ENCODE results near the gene GBA2. TPM values are rescaled to one million over a fixed set of nuclear protein-coding genes. Genes with fewer than 3 reads are reported as not detected.

Gene GBA2
- total RNA-seq, 2 donors from 2014 or later = 27.0 to 36.0 TPM

GRCh38 chr9:35708146-35708545 lies 40.9 kb downstream of the GBA2 start:
- Mint-ChIP-seq H3K36me3 (ENCODE audit: low read depth) (no peaks in the 10 kb centered on the region), H3K27ac (peak overlapping the region; percentile 26), H3K4me3 (no peak overlapping the region), H3K27me3 (no peaks in the 10 kb centered on the region), H3K4me1 (peaks cover 21% of the 10 kb centered on the region), H3K9me3 (no peaks in the 10 kb centered on the region)
- no peak for ATAC-seq (replicated peaks)

DNA sequence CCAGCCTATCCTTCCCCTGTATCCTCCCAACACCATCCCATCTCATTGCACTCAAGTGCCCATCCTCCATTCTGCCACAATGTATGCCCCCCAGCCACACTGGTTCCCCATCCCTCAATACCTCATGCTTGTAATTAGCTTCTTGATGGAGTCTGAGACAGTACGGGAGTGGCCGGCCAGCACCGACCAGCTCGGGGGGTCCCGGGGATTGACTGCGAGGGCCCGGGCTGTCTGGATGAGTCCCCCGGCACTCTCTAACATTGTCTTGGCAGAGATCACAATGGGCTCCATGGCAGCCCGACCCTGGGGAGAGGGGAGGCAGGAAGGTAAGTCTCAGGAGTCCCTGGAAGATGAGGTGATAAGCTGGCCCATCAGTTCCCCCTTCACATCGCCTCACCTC lies 42.1 kb downstream of the GBA2 start:
- no peak for ATAC-seq (replicated peaks)
- Mint-ChIP-seq H3K27ac (peak overlapping the region; percentile 26), H3K4me1 (peaks cover 19% of the 10 kb centered on the region), H3K9me3 (no peaks in the 10 kb centered on the region), H3K27me3 (no peaks in the 10 kb centered on the region), H3K36me3 (ENCODE audit: low read depth) (no peaks in the 10 kb centered on the region), H3K4me3 (no peak overlapping the region)

- Mint-ChIP-seq H3K36me3 (ENCODE audit: low read depth) (no peaks in the 10 kb centered on the region), H3K4me1 (peaks cover 16% of the 10 kb centered on the region), H3K9me3 (no peaks in the 10 kb centered on the region), H3K27me3 (no peaks in the 10 kb centered on the region), H3K4me3 (no peak overlapping the region), H3K27ac (no peak overlapping the region)
- no peak for ATAC-seq (replicated peaks)
Observed at GRCh38 chr9:35705836-35706430, 43.1 kb downstream of the GBA2 start.

GRCh38 chr9:35705372-35705771 lies 43.7 kb downstream of the GBA2 start:
- peaks cover 16% of the 10 kb centered on the region for H3K4me1 Mint-ChIP-seq
- H3K9me3 Mint-ChIP-seq = no peaks in the 10 kb centered on the region
- no peaks in the 10 kb centered on the region for H3K36me3 Mint-ChIP-seq (ENCODE audit: low read depth)
- no peak overlapping the region for H3K4me3 Mint-ChIP-seq
- ATAC-seq (replicated peaks) = no peak
- H3K27me3 Mint-ChIP-seq = no peaks in the 10 kb centered on the region
- H3K27ac Mint-ChIP-seq = no peak overlapping the region

- Mint-ChIP-seq H3K4me1 (peaks cover 16% of the 10 kb centered on the region), H3K36me3 (ENCODE audit: low read depth) (no peaks in the 10 kb centered on the region), H3K9me3 (no peaks in the 10 kb centered on the region), H3K27me3 (no peaks in the 10 kb centered on the region), H3K4me3 (no peak overlapping the region), H3K27ac (no peak overlapping the region)
- ATAC-seq (replicated peaks) = no peak
Observed at GRCh38 chr9:35703906-35704672, 44.9 kb downstream of the GBA2 start.

- H3K27me3 Mint-ChIP-seq = no peaks in the 10 kb centered on the region
- ATAC-seq (replicated peaks) = no peak
- no peak overlapping the region for H3K4me3 Mint-ChIP-seq
- peaks cover 10% of the 10 kb centered on the region for H3K4me1 Mint-ChIP-seq
- H3K36me3 Mint-ChIP-seq (ENCODE audit: low read depth) = no peaks in the 10 kb centered on the region
- H3K9me3 Mint-ChIP-seq = no peaks in the 10 kb centered on the region
- peak overlapping the region; percentile 63 for H3K27ac Mint-ChIP-seq
Observed at GRCh38 chr9:35702696-35703095, 46.3 kb downstream of the GBA2 start.

DNA sequence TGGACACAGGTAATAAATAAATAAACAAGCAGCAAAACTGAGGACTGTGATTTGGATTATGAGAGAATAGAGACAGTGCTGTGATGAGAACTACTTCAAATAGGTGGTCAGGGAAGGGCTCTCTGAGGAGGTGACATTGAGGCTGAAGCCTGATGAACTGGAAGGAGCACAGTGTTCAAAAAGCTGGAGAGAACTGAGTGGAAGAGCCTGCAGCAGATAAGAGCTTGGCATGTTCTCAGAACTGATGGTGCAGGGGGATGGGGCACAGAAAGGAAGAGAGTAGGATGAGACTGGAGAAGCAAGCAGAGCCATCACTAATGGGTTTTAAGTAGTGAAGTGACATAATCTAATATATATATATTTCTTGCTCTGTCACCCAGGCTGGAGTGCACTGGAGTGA lies 48.1 kb downstream of the GBA2 start:
- Mint-ChIP-seq H3K4me1 (no peaks in the 10 kb centered on the region), H3K4me3 (no peak overlapping the region), H3K27ac (no peak overlapping the region), H3K36me3 (ENCODE audit: low read depth) (no peaks in the 10 kb centered on the region), H3K9me3 (no peaks in the 10 kb centered on the region), H3K27me3 (no peaks in the 10 kb centered on the region)
- no peak for ATAC-seq (replicated peaks)

DNA sequence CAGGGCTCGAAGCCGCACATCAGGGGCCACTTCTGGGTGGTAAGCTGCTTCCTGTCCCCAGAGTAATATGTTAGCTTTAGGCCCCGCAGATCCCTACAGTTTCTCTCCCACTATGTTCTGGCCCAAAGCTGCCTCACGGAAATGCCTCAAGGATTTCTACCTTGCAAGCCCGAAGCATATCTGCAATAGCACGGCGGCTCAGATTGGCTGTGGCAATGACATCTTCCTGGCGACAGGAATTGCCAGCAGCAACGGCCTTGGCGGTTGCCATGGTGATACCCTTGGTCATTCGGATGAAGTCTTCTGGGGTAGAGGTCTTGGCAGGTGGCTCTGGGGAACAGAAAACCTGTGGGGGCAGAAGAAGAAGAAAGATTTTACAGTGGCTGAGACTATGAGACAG lies 49.0 kb downstream of the GBA2 start:
- Mint-ChIP-seq H3K27me3 (no peaks in the 10 kb centered on the region), H3K36me3 (ENCODE audit: low read depth) (no peaks in the 10 kb centered on the region), H3K27ac (no peak overlapping the region), H3K4me3 (no peak overlapping the region), H3K4me1 (no peaks in the 10 kb centered on the region), H3K9me3 (no peaks in the 10 kb centered on the region)
- no peak for ATAC-seq (replicated peaks)

DNA sequence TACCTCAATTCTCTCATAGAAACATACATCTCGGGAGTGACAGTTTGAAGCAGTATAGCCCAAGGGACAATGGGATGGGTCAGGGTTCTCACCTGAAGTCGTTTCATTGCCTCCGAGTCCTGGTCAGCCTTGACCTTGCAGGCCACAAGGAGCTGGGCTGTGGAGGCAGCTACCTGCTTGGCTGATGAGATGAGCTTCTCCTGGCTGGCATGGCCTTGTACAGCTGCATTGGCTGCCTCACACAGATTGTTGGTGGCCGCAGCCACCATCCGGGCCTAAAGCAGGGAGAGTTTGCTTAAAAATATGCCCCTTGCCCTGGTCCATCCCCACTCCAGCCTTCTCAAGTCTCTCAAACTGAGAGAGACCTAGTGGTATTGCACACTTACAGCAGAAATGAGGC lies 50.8 kb downstream of the GBA2 start:
- no peak for ATAC-seq (replicated peaks)
- Mint-ChIP-seq H3K4me1 (no peaks in the 10 kb centered on the region), H3K27ac (no peak overlapping the region), H3K4me3 (no peak overlapping the region), H3K9me3 (no peaks in the 10 kb centered on the region), H3K27me3 (no peaks in the 10 kb centered on the region), H3K36me3 (ENCODE audit: low read depth) (no peaks in the 10 kb centered on the region)

- H3K27ac Mint-ChIP-seq = peak overlapping the region; percentile 7
- ATAC-seq (replicated peaks) = peak; percentile 7
- H3K4me3 Mint-ChIP-seq = no peak overlapping the region
- H3K27me3 Mint-ChIP-seq = no peaks in the 10 kb centered on the region
- no peaks in the 10 kb centered on the region for H3K36me3 Mint-ChIP-seq (ENCODE audit: low read depth)
- no peaks in the 10 kb centered on the region for H3K4me1 Mint-ChIP-seq
- H3K9me3 Mint-ChIP-seq = no peaks in the 10 kb centered on the region
Observed at GRCh38 chr9:35697486-35697885, 51.5 kb downstream of the GBA2 start.

- Mint-ChIP-seq H3K4me3 (no peak overlapping the region), H3K9me3 (no peaks in the 10 kb centered on the region), H3K36me3 (ENCODE audit: low read depth) (no peaks in the 10 kb centered on the region), H3K27ac (peak overlapping the region; percentile 7), H3K4me1 (no peaks in the 10 kb centered on the region), H3K27me3 (no peaks in the 10 kb centered on the region)
- peak; percentile 87 for ATAC-seq (replicated peaks)
Observed at GRCh38 chr9:35696520-35697215, 52.4 kb downstream of the GBA2 start.

DNA sequence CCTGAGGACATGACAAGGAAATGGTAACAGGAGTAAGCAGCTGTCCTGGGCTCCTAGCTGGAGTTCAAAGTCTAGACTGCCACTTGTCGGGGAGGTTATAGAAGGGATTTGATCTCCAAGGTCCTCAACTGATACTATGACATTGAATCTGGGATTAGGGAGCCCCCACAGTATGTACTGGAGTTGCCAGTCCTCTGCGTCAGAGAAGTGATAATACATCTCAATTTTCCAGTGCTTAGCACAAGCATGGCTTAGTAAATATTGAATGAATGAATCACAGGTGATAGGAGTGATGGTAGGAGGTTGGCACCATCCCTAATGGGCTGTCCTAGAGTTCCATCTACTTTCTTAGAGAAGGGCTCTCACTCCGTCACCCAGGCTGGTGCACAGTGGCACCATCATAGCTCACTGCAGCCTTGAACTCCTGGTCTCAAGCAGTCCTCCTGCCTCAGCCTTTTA lies 53.1 kb downstream of the GBA2 start:
- H3K27ac Mint-ChIP-seq = no peak overlapping the region
- H3K4me3 Mint-ChIP-seq = no peak overlapping the region
- no peaks in the 10 kb centered on the region for H3K36me3 Mint-ChIP-seq (ENCODE audit: low read depth)

GRCh38 chr9:35691757-35692301 lies 57.2 kb downstream of the GBA2 start:
- Mint-ChIP-seq H3K27me3 (no peaks in the 10 kb centered on the region), H3K4me1 (peaks cover 15% of the 10 kb centered on the region), H3K27ac (peak overlapping the region; percentile 68), H3K9me3 (no peaks in the 10 kb centered on the region), H3K36me3 (ENCODE audit: low read depth) (no peaks in the 10 kb centered on the region), H3K4me3 (peak overlapping the region; percentile 73)
- ATAC-seq (replicated peaks) = no peak

More for the DNA sequence above, 53.1 kb downstream of the GBA2 start:
- peak; percentile 23 for ATAC-seq (replicated peaks)
- H3K4me1 Mint-ChIP-seq = no peaks in the 10 kb centered on the region
- H3K9me3 Mint-ChIP-seq = no peaks in the 10 kb centered on the region
- no peaks in the 10 kb centered on the region for H3K27me3 Mint-ChIP-seq

DNA sequence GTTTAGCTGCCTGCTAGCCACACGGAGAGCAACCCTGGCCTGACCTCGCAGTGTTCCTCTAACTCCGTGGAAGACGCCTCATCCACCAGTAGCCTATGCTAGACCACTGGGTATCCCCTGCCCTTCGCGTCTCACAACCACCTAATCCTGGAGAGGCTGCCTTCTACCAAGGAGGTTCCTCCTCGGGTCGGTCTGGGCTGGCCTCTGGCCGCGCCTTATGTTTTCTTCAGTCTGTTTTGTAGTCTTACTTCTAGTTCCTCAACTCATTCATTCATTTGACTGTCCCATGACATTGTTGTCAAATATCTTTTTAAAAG lies 57.7 kb downstream of the GBA2 start:
- ATAC-seq (replicated peaks) = no peak
- Mint-ChIP-seq H3K4me3 (peak overlapping the region; percentile 73), H3K36me3 (ENCODE audit: low read depth) (no peaks in the 10 kb centered on the region), H3K4me1 (peaks cover 15% of the 10 kb centered on the region), H3K9me3 (no peaks in the 10 kb centered on the region), H3K27ac (peak overlapping the region; percentile 68), H3K27me3 (no peaks in the 10 kb centered on the region)
